DMS79 (cell line): Measurements from ENCODE around the gene COG2.
"Not testable (repeated sequence)": the region's sequence is repeated elsewhere in the genome, so short reads cannot be mapped to it uniquely, and the experiment has no call there.

Experiments
- DNase-seq: peaks from one replicate; lab custom pipeline; 2025; lab: John Stamatoyannopoulos, UW

COG2 gene

GRCh38 chr1:230642263-230642959, at the start of gene COG2:
Gene COG2, plus strand, starts transcription at chr1:230642481. Its CDS starts 126 bp downstream, at chr1:230642607.
- peak; percentile 68 for DNase-seq

DNA sequence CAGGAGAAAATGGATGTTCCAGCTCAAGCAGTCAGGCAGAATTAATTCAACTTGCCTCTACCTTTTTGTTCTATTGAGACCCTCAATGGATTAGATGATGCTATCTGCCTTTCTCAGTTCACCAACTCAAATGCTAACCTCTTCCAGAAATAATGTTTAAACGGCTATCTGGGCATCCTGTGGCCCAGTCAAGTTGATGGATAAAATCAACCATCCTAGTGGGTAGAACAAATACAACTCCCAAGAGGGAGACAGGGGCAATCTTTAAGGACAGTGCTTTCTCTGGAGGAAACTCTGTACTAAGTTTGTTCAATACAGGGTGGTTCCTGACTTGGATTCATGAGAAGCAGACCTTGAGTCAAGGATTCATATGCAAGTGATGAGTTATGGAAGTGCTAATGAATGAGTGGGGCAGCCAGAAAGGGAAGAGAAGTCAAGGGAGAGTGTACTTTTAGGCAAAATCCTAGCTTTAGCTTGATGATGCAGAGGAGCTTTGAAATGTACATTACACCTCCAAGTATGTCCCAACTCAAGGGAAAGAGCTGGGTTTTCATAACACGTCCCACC, 49.4 kb upstream of the COG2 start:
- no peak for DNase-seq

- DNase-seq = no peak
These were observed 48.0 kb upstream of the COG2 start for GRCh38 chr1:230594214-230594773.

- DNase-seq = no peak
These were observed 47.1 kb upstream of the COG2 start for GRCh38 chr1:230595181-230595580.

DNA sequence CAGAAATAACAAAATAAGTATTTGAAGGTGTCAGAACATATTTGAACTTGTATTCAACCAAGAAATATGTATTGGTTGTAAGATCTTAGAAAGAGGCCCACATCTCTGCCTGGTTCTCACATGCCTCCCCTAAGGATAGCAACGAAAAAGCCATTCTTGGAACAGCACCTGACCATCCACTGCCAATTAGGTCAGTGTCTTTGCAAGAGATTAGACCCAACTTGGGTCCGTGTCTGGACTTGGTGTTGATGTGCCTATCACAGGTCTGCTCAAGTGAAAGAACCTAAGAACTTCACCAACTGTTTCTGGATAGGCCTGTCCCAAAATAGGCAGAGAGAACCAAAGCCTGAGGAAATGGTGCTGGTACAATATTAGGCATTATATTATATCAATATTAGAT, 46.0 kb upstream of the COG2 start:
- no peak for DNase-seq

- DNase-seq = no peak
These were observed 43.5 kb upstream of the COG2 start for GRCh38 chr1:230598745-230599144.

- DNase-seq = no peak
These were observed 42.2 kb upstream of the COG2 start for GRCh38 chr1:230599926-230600656.

DNA sequence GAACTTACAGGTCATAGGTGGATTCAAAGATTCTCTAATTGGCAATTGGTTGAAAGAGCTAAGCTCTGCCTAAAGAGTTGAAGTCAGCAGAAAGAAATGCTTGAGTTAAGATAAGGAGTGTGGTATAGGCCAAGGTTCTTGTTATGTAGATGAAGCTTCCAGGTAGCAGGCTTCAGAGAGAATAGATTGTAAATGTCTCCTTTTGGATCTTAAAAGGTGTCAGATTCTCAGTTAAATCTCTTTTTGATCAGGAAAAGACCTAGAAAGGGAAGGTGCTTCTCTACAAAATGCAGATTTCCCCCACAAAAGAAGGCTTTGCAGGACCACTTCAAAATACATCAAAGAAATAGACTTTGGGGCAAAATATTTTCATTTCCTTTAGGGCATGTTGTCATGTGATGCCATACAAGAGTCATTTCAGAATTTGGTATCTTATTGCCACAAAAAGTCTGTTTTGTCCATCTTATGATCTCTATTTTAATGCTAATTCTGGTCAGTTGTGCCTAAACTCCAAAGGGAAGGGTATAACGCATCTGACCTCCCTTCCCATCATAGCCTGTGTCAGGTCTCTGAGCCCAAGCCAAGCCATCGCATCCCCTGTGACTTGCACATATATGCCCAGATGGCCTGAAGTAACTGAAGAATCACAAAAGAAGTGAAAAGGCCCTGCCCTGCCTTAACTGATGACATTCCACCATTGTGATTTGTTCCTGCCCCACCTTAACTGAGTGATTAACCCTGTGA, 41.5 kb upstream of the COG2 start:
- not testable (repeated sequence) for DNase-seq

DNA sequence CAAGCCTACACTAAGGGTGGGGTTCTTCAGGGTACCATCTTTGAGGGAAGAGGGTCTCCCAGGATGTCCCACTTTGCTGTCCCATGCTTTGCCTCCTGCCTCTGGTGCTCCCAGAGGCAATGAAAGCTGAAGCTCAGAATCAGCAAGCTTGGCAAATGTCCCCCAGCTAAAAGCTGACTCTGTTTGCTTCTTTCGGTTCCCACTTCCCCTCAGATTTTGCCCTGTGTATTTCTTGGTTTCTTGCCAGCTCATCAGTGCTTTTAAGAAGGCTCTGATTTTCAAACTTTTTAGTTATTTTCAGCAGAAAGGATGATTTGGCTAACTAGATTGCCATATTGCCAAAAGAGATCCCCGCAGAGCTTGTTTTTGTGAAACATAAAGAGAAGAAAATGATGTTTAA, 33.1 kb upstream of the COG2 start:
- DNase-seq = no peak

DNA sequence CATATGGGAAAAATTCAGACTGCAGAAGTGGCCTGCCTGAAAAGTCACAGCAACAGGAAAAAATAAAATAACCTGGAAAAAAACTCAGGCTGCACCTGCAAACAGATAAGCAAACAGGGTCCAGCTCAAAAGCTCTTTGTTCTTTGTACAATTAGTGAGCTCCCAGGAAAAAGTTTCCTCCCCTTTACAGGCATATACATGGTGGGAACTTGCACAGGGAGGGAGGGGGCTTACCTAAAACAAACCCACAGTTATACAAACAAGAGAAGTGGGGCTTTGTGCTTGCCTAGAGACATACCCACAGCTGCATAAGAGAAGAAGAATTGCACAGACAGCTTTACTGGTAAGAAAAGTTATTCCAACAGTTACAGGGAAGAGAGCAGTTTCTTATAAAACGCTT, 31.7 kb upstream of the COG2 start:
- no peak for DNase-seq

- DNase-seq = no peak
These were observed 31.0 kb upstream of the COG2 start for GRCh38 chr1:230611128-230611877.

DNA sequence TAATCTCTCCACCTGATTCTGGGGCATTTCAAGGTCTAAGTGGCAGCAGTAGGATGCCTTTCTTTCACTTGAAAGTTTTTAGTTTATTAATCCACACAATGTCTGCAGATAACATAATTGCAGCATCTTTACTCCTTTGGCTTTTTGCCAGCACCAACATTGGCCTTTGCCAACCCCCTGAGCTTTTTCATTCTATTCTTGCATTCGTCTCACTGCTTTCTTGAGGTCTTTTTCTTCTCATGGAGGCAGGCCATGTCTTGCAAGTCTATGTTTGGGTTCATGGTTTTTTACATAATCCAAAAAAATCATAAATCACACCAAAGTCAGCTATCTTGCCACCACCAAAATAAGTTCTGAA, 30.4 kb upstream of the COG2 start:
- no peak for DNase-seq

DNA sequence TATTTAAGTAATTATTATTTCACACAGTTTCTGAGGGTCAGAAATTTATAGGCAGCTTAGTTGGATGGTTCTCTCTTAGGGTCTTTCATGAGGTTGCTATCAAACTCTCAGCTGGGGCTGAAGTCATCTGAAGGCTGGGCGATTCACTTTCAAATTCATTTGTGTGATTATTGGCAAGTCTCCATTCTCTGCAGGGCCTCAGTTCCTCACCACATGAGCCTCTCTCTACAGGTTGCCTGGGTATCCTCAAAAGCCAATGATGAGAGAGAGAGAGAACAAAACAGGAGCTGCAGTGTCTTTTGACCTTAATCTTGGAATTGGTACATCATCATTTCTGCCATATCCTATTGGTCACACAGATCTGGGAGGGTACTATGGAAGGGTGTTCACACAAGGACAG, 29.6 kb upstream of the COG2 start:
- DNase-seq = no peak

- no peak for DNase-seq
These were observed 28.2 kb upstream of the COG2 start for GRCh38 chr1:230614121-230614520.

- DNase-seq = no peak
These were observed 23.7 kb upstream of the COG2 start for GRCh38 chr1:230618537-230618936.

DNA sequence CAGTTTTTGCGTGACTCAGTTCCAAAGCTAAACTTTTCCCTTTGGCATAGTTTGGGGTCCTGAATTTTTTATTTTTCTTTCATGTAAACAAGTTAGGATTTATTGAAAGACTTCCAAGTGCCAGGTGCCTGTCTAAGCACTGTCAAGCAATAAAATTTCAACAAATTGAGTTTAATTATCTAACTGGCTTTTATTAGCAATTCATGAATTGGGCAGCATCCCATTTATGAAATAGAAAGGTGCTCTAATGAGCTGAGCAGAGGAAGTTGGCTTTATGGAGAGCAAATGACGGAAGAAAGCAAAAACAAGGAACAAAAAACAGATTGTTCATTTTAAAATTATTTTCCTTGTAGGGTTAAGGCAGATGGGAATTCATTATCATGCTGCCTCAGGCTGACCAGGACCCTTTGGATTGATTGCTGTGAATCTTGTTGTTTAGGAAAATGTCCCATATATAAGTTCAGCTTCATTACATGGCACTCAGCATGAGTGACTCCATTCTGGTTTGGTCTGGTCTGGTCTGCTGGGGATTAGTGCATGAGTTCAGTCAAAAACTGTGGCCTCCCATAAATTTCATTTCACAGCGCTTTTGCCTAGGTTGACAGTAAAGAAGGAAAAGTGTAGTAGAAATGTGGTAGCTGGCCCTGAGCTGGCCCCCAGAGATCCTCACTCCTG, 21.5 kb upstream of the COG2 start:
- DNase-seq = no peak

DNA sequence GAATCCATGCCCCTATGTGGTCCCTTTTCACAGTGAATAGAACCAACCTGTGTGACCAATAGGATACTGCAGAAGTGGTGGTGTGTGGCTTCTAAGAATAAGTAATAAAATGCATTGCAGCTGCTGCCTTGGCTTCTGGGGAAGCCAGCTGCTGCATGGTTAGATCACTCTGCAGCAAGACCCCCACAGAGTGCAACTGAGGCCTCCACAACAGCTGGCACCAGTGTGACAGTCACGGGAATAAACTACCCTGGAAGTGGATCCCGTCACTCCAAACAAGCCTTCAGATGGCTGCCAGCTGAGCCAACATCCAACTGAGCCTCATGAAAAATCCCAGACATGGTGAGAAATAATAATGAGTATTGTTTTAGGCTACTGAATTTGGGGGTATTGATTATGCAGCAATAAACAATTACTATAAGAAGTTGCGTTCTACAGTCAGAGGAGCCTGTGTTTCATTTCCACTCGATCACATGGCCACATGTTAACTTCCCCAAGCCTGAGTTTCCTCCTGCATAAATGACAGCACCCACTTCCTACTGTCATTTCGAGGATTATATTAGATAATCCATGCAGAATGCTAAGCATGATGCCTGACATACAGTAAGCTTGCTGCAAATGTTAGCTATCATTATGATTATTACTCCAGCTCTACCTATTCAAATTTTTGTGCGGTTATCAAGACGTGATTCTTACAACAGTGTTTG, 20.8 kb upstream of the COG2 start:
- DNase-seq = no peak

DNA sequence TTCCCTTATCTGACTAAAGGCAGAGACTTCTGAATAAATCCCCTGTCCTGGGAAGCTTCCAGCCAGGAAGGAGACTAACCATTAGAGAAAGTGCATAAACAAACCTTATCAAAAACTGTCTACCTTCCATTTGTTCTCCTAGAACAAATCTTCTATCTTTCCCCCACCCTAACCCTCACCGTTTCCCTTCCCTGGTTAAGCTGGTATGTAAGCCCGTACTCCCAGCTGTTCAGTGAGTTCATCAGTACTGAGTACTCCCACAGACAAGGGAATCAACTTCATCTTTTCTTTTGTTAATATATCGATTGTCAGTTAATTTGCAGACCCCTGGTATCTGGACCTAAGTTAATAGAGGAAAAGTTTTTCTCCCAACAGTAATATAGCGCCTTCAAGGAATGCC, 20.1 kb upstream of the COG2 start:
- DNase-seq = no peak

- no peak for DNase-seq
These were observed 18.1 kb upstream of the COG2 start for GRCh38 chr1:230624097-230624713.

DNA sequence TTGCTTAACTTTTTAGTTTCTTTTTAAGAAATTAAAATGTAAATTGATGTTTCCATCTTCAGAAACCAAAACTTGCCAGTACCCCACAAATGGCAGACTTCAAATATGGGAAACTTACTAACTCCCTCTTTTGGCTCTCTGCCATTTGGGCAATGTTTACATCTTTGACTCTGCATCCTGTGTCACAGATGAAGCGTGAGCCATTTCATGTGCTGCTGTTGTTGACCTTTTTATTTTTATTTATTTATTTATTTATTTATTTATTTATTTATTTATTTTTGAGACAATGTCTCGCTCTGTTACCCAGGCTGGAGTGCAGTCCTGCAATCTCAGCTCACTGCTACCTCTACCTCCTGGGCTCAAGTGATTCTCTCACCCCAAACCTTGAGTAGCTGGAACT, 16.0 kb upstream of the COG2 start:
- no peak for DNase-seq
